TTC549 (cell line): ENCODE results near the gene TMBIM6.
"Not testable (repeated sequence)": the region's sequence is repeated elsewhere in the genome, so short reads cannot be mapped to it uniquely, and the experiment has no call there.

ENCODE experiments used
- FAIRE-seq: peaks from 2 replicates; lab custom pipeline; 2012; peaks lifted over from hg19 to GRCh38; lab: Jason Lieb, UNC

The TMBIM6 gene

GRCh38 chr12:49777341-49777740 lies 36.0 kb downstream of the TMBIM6 start:
- FAIRE-seq: no peak

- no peak for FAIRE-seq
Measured at GRCh38 chr12:49777800-49778748, 36.7 kb downstream of the TMBIM6 start.

GRCh38 chr12:49779581-49779980 lies 38.2 kb downstream of the TMBIM6 start:
- FAIRE-seq: no peak

GRCh38 chr12:49780914-49781313 lies 39.6 kb downstream of the TMBIM6 start:
- FAIRE-seq: not testable (repeated sequence)

- no peak for FAIRE-seq
Measured at GRCh38 chr12:49783917-49784676, 42.7 kb downstream of the TMBIM6 start.

- no peak for FAIRE-seq
Measured at GRCh38 chr12:49784756-49785409, 43.5 kb downstream of the TMBIM6 start.

GRCh38 chr12:49787672-49788071 lies 46.3 kb downstream of the TMBIM6 start:
- FAIRE-seq: no peak

- no peak for FAIRE-seq
Measured at GRCh38 chr12:49789992-49790391, 48.6 kb downstream of the TMBIM6 start.

GRCh38 chr12:49790741-49791555 lies 49.6 kb downstream of the TMBIM6 start:
- FAIRE-seq: no peak

GRCh38 chr12:49791700-49792099 lies 50.3 kb downstream of the TMBIM6 start:
- FAIRE-seq: no peak

GRCh38 chr12:49792181-49792970 lies 51.0 kb downstream of the TMBIM6 start:
- no peak for FAIRE-seq

GRCh38 chr12:49792976-49793580 lies 51.7 kb downstream of the TMBIM6 start:
- FAIRE-seq: no peak

- no peak for FAIRE-seq
Measured at GRCh38 chr12:49793620-49794019, 52.3 kb downstream of the TMBIM6 start.

GRCh38 chr12:49794021-49794420 lies 52.7 kb downstream of the TMBIM6 start:
- FAIRE-seq: no peak

GRCh38 chr12:49794811-49795653 lies 53.7 kb downstream of the TMBIM6 start:
- no peak for FAIRE-seq

GRCh38 chr12:49795654-49796105 lies 54.3 kb downstream of the TMBIM6 start:
- no peak for FAIRE-seq

- no peak for FAIRE-seq
Measured at GRCh38 chr12:49796155-49796554, 54.8 kb downstream of the TMBIM6 start.

GRCh38 chr12:49796606-49797448 lies 55.5 kb downstream of the TMBIM6 start:
- no peak for FAIRE-seq

GRCh38 chr12:49797449-49797776 lies 56.1 kb downstream of the TMBIM6 start:
- FAIRE-seq: no peak
